Measurements from ENCODE around the gene CYP3A5. TPM values are rescaled to one million over a fixed set of nuclear protein-coding genes. Genes with fewer than 3 reads are reported as not detected.

Gene CYP3A5
- total and polyA plus RNA-seq, 9 of the 15 experiments (the other 6 are each of a cell fraction or from before 2014, with no cell fraction given) = 0.73 to 2.8 (median 1.5) TPM

- TF ChIP-seq AFF4 (CRISPR knock-in tag; IDR thresholded peaks at IDR 0.05) (0 out of 2 replicates have a peak, but pooled peaks have one; percentile 45), BRCA1 (IDR thresholded peaks at IDR 0.05) (no peak), BRCA1 (CRISPR knock-in tag; IDR thresholded peaks at IDR 0.05) (no peak)
These were observed 13.8 kb downstream of the CYP3A5 start (continued) for GRCh38 chr7:99666013-99666395.

- H3K9me3 ChIP-seq (replicated peaks; ENCODE audit: control insufficient read depth, insufficient read depth, low read depth, low read length) = no peaks in the 10 kb centered on the region
- no peaks in the 10 kb centered on the region for H3K27me3 ChIP-seq (ENCODE audit: control insufficient read depth in 2 of 2, insufficient read depth in 2 of 2, low read length in 2 of 2)
- no peaks in the 10 kb centered on the region for H4K20me1 ChIP-seq (replicated peaks; ENCODE audit: control insufficient read depth, insufficient read depth, low read length)
- no peaks in the 10 kb centered on the region for H3K79me2 ChIP-seq (ENCODE audit: control insufficient read depth, insufficient read depth, low read length)
- FAIRE-seq (peak; percentile 99), ATAC-seq (peak; percentile 98), DNase-seq (ENCODE audit: extremely low read depth in 1 of 4, low spot score in 3 of 4) (peak; percentile 76 to 99 (median 88))
- H2AFZ ChIP-seq (ENCODE audit: low read depth, low read length) = no peak overlapping the region
- H3K4me1 ChIP-seq (replicated peaks in 1 of 2; ENCODE audit: control insufficient read depth in 2 of 2, insufficient read depth in 2 of 2, low read length in 2 of 2) = peaks cover 11 to 34% of the 10 kb centered on the region in 2 experiments; a peak in 4 of 5 replicates
- no peak overlapping the region for H3K4me3 ChIP-seq
- no peak overlapping the region for H3K9ac ChIP-seq (ENCODE audit: insufficient read depth in 1 of 2, low read depth in 2 of 2, low read length in 2 of 2)
- in situ Hi-C loops (cut with MboI) = no loop called here
- CTCF ChIA-PET (ENCODE audit: low intra/inter-chr PET ratio) = interaction anchor here (0.6 kb wide), 1 partner anchor 466 kb away, joined by 4 read pairs; no protein-coding TSS in a partner anchor
- WGBS (ENCODE audit: insufficient coverage, low coverage, missing lambda C conversion rate) = 8% methylated on average over 3 of the region's 3 CpGs
- peak overlapping the region; percentile 36 for H3K4me2 ChIP-seq (ENCODE audit: insufficient read depth, low read length)
- POLR2A ChIA-PET = interaction anchor here (0.9 to 2.5 kb wide), 5 partner anchors 10 to 168 kb away, joined by 3 to 12 read pairs (median 4); partner anchors contain the start of gene CYP3A5
- intact Hi-C loops (cut with micrococcal nuclease) = loop anchor here (1.0 kb wide), 2 partner anchors 28 to 170 kb away; no protein-coding TSS in a partner anchor
- peaks cover 4% of the 10 kb centered on the region for H3K9me1 ChIP-seq (ENCODE audit: control insufficient read depth, insufficient read depth, low read length)
- H3K36me3 ChIP-seq (ENCODE audit: control insufficient read depth, insufficient read depth, low read length) = no peaks in the 10 kb centered on the region; the same call in 2 of the 3 replicates
- BruUV-seq (replicated peaks) = no TSS peak
- H3K27ac ChIP-seq (ENCODE audit: extremely low read depth, low read depth, low read length) = peak overlapping the region; percentile 22; the same call in 1 of the 3 replicates
- TF ChIP-seq ZFPM2 (CRISPR knock-in tag; IDR thresholded peaks at IDR 0.05) (no peak), ZNF785 (CRISPR knock-in tag; IDR thresholded peaks at IDR 0.05) (no peak), ARID1B (IDR thresholded peaks at IDR 0.05) (peak; percentile 99), TFAM (CRISPR knock-in tag; conservative IDR thresholded peaks at IDR 0.05) (no peak), TRIM25 (IDR thresholded peaks at IDR 0.05; ENCODE audit: borderline replicate concordance) (no peak), RNF2 (IDR thresholded peaks at IDR 0.05) (peak; percentile 90; the same call in 1 of the 2 replicates), ETV5 (CRISPR knock-in tag; IDR thresholded peaks at IDR 0.05; ENCODE audit: low read depth) (peak; percentile 36; the same call in 1 of the 2 replicates), HMGN3 (IDR thresholded peaks at IDR 0.05; ENCODE audit: borderline replicate concordance, extremely low read depth, insufficient read length, low read depth, low read length) (peak; percentile 86)
- TF ChIP-seq, protein P1, sequence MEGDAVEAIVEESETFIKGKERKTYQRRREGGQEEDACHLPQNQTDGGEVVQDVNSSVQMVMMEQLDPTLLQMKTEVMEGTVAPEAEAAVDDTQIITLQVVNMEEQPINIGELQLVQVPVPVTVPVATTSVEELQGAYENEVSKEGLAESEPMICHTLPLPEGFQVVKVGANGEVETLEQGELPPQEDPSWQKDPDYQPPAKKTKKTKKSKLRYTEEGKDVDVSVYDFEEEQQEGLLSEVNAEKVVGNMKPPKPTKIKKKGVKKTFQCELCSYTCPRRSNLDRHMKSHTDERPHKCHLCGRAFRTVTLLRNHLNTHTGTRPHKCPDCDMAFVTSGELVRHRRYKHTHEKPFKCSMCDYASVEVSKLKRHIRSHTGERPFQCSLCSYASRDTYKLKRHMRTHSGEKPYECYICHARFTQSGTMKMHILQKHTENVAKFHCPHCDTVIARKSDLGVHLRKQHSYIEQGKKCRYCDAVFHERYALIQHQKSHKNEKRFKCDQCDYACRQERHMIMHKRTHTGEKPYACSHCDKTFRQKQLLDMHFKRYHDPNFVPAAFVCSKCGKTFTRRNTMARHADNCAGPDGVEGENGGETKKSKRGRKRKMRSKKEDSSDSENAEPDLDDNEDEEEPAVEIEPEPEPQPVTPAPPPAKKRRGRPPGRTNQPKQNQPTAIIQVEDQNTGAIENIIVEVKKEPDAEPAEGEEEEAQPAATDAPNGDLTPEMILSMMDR (IDR thresholded peaks at IDR 0.05 in 2 of 3, conservative IDR thresholded peaks at IDR 0.05 in 1 of 3; ENCODE audit: insufficient read depth in 2 of 3, low read depth in 1 of 3, low read length in 3 of 3) = peak in 2 of 3 experiments; percentile 12 to 59; a peak in 2 of 6 replicates
These were observed 14.3 kb downstream of the CYP3A5 start for GRCh38 chr7:99665312-99666012.

Data from K562 (cell line).